Measurements from ENCODE around the gene CTNNBL1.
A peak's percentile ranks its signal among the peaks of the same experiment; 100 is the strongest.

DNA sequence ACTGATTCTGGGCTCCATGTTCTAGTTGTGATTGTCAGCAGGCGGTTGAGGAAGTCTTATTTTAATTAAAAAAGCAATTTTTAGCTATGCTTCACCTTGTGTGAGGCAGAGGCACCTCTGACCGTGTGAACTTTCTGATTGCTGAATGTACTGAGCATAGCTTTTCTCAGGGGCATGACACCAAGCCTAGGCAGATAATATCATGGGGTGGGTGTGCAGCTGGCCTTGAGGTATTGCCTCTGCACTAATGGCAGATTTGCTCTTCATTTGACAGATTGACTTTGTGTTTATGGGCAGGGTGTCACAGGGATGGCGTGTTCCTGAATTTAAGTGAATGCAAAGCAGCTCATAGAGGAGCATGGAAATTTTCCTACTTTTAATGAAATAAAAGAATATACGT, 19.6 kb downstream of the CTNNBL1 start:
- no peak for TF ChIP-seq GATA3 (IDR thresholded peaks at IDR 0.05; ENCODE audit: low read depth, low read length)
- 0 out of 2 replicates have a peak, but pooled peaks have one; percentile 11 for TF ChIP-seq GATA2 (IDR thresholded peaks at IDR 0.05; ENCODE audit: low read depth, low read length)
